Measurements from ENCODE around the gene STX18. TPM values are rescaled to one million over a fixed set of nuclear protein-coding genes. Genes with fewer than 3 reads are reported as not detected.

STX18 gene
- total and polyA plus RNA-seq, 2 of the 13 experiments (the other 11 are each of a cell fraction or from before 2014, with no cell fraction given) = 23.9 to 37.1 TPM

DNA sequence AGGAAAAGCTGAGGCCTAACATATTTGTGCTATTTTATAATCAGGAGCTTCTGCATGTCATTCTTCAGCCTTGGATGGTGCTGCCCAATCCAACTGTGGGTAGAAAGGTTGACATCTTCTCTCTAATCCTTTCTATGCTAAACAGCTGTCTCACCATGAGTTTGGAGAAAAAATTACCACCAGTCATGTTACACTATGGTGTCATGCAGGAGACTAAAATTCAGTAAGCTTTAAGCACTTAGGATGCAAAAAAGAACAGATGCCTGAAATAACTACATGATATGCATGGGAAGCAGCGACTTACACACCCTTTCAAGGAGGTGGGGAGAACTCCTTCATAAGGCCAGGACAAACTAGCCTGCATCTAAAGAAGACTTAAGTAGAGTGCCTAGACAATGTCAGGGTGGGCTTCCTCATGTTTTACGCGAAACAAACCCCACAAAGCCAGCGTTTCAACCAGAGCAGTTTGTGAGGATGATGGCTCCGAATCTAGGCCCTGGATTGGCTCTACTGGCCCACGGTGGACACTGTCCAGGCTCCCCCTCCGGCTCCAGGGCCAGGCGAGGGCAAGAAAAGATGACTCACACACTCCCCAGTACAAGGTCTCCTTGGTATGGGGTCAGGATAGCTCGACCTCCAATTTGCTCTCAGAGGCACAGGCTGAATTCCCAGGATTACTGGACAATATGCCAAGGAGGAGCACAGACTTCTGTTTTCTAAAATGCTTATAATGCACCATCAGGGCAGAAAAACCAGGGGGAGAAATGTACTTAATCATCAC is 45.1 kb downstream of the STX18 start:
- H3K36me3 ChIP-seq (replicated peaks in 1 of 2; ENCODE audit: control insufficient read depth in 1 of 2, insufficient read depth in 2 of 2, low read length in 2 of 2) = no peaks in the 10 kb centered on the region
- no peaks in the 10 kb centered on the region for H3K9me3 ChIP-seq (ENCODE audit: low read length)
- intact Hi-C loops (cut with micrococcal nuclease; ENCODE audit: unreplicated experiment) (no loop called here), in situ Hi-C loops (cut with HindIII; ENCODE audit: extremely low pct_ligation_motif_present, low pct_unique_long_range_greater_than_20kb) (no loop called here)
- WGBS (ENCODE audit: low lambda C conversion rate) = 96% methylated on average over 7 of the region's 9 CpGs
- no peak for ATAC-seq
- no peak overlapping the region for H3K27ac ChIP-seq (ENCODE audit: extremely low read length, insufficient read depth, low read length)
- no peaks in the 10 kb centered on the region for H4K20me1 ChIP-seq (ENCODE audit: insufficient read depth, low read length)
- BruUV-seq (replicated peaks) = no TSS peak
- H3K4me3 ChIP-seq (replicated peaks in 1 of 3; ENCODE audit: insufficient read depth in 1 of 3, low read depth in 2 of 3, low read length in 3 of 3) = no peak overlapping the region
- TF ChIP-seq ZNF737 (CRISPR knock-in tag; IDR thresholded peaks at IDR 0.05; ENCODE audit: borderline replicate concordance) (no peak), ZNF7 (CRISPR knock-in tag; IDR thresholded peaks at IDR 0.05) (no peak), FOSL2 (CRISPR knock-in tag; IDR thresholded peaks at IDR 0.05) (0 out of 2 replicates have a peak, but pooled peaks have one; percentile 27), NFIB (CRISPR knock-in tag; IDR thresholded peaks at IDR 0.05; ENCODE audit: borderline replicate concordance) (no peak), ZNF451 (CRISPR knock-in tag; IDR thresholded peaks at IDR 0.05) (no peak), SIX4 (CRISPR knock-in tag; IDR thresholded peaks at IDR 0.05) (no peak)
- TF ChIP-seq, protein P1, sequence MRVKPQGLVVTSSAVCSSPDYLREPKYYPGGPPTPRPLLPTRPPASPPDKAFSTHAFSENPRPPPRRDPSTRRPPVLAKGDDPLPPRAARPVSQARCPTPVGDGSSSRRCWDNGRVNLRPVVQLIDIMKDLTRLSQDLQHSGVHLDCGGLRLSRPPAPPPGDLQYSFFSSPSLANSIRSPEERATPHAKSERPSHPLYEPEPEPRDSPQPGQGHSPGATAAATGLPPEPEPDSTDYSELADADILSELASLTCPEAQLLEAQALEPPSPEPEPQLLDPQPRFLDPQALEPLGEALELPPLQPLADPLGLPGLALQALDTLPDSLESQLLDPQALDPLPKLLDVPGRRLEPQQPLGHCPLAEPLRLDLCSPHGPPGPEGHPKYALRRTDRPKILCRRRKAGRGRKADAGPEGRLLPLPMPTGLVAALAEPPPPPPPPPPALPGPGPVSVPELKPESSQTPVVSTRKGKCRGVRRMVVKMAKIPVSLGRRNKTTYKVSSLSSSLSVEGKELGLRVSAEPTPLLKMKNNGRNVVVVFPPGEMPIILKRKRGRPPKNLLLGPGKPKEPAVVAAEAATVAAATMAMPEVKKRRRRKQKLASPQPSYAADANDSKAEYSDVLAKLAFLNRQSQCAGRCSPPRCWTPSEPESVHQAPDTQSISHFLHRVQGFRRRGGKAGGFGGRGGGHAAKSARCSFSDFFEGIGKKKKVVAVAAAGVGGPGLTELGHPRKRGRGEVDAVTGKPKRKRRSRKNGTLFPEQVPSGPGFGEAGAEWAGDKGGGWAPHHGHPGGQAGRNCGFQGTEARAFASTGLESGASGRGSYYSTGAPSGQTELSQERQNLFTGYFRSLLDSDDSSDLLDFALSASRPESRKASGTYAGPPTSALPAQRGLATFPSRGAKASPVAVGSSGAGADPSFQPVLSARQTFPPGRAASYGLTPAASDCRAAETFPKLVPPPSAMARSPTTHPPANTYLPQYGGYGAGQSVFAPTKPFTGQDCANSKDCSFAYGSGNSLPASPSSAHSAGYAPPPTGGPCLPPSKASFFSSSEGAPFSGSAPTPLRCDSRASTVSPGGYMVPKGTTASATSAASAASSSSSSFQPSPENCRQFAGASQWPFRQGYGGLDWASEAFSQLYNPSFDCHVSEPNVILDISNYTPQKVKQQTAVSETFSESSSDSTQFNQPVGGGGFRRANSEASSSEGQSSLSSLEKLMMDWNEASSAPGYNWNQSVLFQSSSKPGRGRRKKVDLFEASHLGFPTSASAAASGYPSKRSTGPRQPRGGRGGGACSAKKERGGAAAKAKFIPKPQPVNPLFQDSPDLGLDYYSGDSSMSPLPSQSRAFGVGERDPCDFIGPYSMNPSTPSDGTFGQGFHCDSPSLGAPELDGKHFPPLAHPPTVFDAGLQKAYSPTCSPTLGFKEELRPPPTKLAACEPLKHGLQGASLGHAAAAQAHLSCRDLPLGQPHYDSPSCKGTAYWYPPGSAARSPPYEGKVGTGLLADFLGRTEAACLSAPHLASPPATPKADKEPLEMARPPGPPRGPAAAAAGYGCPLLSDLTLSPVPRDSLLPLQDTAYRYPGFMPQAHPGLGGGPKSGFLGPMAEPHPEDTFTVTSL (CRISPR knock-in tag; IDR thresholded peaks at IDR 0.05; ENCODE audit: borderline replicate concordance) = no peak
- TF ChIP-seq, protein P2, sequence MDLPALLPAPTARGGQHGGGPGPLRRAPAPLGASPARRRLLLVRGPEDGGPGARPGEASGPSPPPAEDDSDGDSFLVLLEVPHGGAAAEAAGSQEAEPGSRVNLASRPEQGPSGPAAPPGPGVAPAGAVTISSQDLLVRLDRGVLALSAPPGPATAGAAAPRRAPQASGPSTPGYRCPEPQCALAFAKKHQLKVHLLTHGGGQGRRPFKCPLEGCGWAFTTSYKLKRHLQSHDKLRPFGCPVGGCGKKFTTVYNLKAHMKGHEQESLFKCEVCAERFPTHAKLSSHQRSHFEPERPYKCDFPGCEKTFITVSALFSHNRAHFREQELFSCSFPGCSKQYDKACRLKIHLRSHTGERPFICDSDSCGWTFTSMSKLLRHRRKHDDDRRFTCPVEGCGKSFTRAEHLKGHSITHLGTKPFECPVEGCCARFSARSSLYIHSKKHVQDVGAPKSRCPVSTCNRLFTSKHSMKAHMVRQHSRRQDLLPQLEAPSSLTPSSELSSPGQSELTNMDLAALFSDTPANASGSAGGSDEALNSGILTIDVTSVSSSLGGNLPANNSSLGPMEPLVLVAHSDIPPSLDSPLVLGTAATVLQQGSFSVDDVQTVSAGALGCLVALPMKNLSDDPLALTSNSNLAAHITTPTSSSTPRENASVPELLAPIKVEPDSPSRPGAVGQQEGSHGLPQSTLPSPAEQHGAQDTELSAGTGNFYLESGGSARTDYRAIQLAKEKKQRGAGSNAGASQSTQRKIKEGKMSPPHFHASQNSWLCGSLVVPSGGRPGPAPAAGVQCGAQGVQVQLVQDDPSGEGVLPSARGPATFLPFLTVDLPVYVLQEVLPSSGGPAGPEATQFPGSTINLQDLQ (CRISPR knock-in tag; IDR thresholded peaks at IDR 0.05) = no peak
- ChIA-PET POLR2A (no interaction called here), CTCF (ENCODE audit: low intra/inter-chr PET ratio, low total read pairs) (no interaction called here)
- no peaks in the 10 kb centered on the region for H3K27me3 ChIP-seq (ENCODE audit: control insufficient read depth in 1 of 2, insufficient read depth in 2 of 2, low read length in 2 of 2)
- no peak for FAIRE-seq
- H3K9ac ChIP-seq (ENCODE audit: insufficient read depth, low read depth, low read length) = no peak overlapping the region
- DNase-seq (ENCODE audit: low spot score) = no peak
- peaks cover 6% of the 10 kb centered on the region for H3K79me2 ChIP-seq (ENCODE audit: insufficient read depth, low read length)
- H3K4me2 ChIP-seq (ENCODE audit: low read depth, low read length) = no peak overlapping the region
- H2AFZ ChIP-seq (ENCODE audit: low read length) = no peak overlapping the region
- peaks cover 58% of the 10 kb centered on the region for H3K4me1 ChIP-seq (ENCODE audit: insufficient read depth, low read length)

Measured in HepG2 (cell line).